Pancreas (tissue), 10 donors: ENCODE measurements around the gene RNF175. TPM values are rescaled to one million over a fixed set of nuclear protein-coding genes. Genes with fewer than 3 reads are reported as not detected.

Experiments used
- ATAC-seq, 4 donors: fragments of 200-7000 bp; cut with Tn5 transposase; one replicate each; pipeline versions ENCODE4 v1.8.0 to v1.9.1; 2020; ENCODE audit warnings: mild to moderate bottlenecking in 4 of 4, moderate library complexity in 4 of 4
- DNase-seq, 6 donors: peaks; one replicate each; pipeline ENCODE4 v3.0.0-alpha.2; 2020
- FAIRE-seq: peaks from 2 replicates; lab custom pipeline; 2012; peaks lifted over from hg19 to GRCh38; lab: Jason Lieb, UNC
- H3K27ac ChIP-seq, 4 donors: fragments of 200-600 bp; sonication (generic); 1 replicate in 3 of 4; 2 replicates in 1 of 4; pipeline versions ENCODE4 v1.5.0 to v1.8.0; 2020
- H3K27me3 ChIP-seq, 4 donors: fragments of 200-600 bp; one replicate each; pipeline ENCODE4 v1.8.0; 2021
- H3K36me3 ChIP-seq, 3 donors: fragments of 200-600 bp; sonication (generic) in 1 of 3; one replicate each; pipeline versions ENCODE4 v1.5.0 to v1.8.0; 2020 to 2021
- H3K4me1 ChIP-seq, 3 donors: fragments of 200-600 bp; one replicate each; pipeline ENCODE4 v1.8.0; 2021
- H3K4me3 ChIP-seq, 4 donors: fragments of 200-600 bp; sonication (generic) in 2 of 4; one replicate each; pipeline versions ENCODE4 v1.5.0 to v1.8.0; 2020 to 2021
- H3K9me3 ChIP-seq, 4 donors: fragments of 200-600 bp; one replicate each; pipeline ENCODE4 v1.8.0; 2021
- CTCF ChIP-seq, 4 donors: fragments of 200-600 bp; sonication (generic) in 3 of 4; IDR thresholded peaks; one replicate each; pipeline versions ENCODE4 v1.5.0 to v1.8.0; 2021; ENCODE audit warnings: antibody characterized with exemption in 4 of 4
- WGBS, 2 donors: extraction: QIAGEN DNeasy Blood & Tissue Kit; methylation state at CpG; one replicate each; pipeline ENCODE4 v1.1.7; 2013; 5-methylcytosine and 5-hydroxymethylcytosine counted together
- intact Hi-C, 3 donors: fragments of 100-400 bp; cut with DNase I; formaldehyde crosslinking; loops; one replicate each; pipeline versions ENCODE4 v1.11.1 to v1.14.2; 2022
- polyA plus RNA-seq, 2 donors: library from polyadenylated mRNA; stranded (reverse); fragments of 200-250 nt; gene quantifications; one replicate each; pipeline ENCODE4 v1.2.3, GENCODE V29; 2013
- total RNA-seq, 6 donors: library from RNA; stranded (reverse); fragmentation: NEBNext Ultra II Directional in 4 of 6; extraction: Animal tissue kit (Norgen Biotek cat#: 25700) in 4 of 6; gene quantifications; one replicate each; pipeline versions ENCODE4 v1.2.1 to v1.2.4, GENCODE V29; 2021 to 2023
- donor health status: healthy with polysubstance abuse.
- donor health status: DM: no; HTN: no; CAD: no; lungs with moderate emphysema.
- donor health status: DM: no; HTN: no; CAD: no.
- donor health status: control.
- donor health status: control.
- donor health status: Bipolar disorder and iron deficiency.
- donor health status: DM: yes; HTN: yes; CAD: no.
- donor health status: DM: no; HTN: no; CAD: no.
- donor health status: DM: no; HTN: no; CAD: no.
- donor health status: DM: yes; HTN: yes; CAD: no.

The RNF175 gene
- total and polyA plus RNA-seq, 8 donors = 0.12 TPM; not detected in 7

GRCh38 chr4:153758136-153758535 is 1.7 kb downstream of the RNF175 start:
- FAIRE-seq (no peak), DNase-seq (no peak), ATAC-seq (no peak)
- H3K27me3 ChIP-seq = no peaks in the 10 kb centered on the region
- H3K27ac ChIP-seq = no peak overlapping the region
- no peaks in the 10 kb centered on the region for H3K36me3 ChIP-seq
- no peak for TF ChIP-seq CTCF (IDR thresholded peaks at IDR 0.05)
- intact Hi-C loops = loop anchor here in 1 of 3 donors (10.0 kb wide), 1 partner anchor 123 kb away; no protein-coding TSS in a partner anchor
- H3K4me1 ChIP-seq = no peaks in the 10 kb centered on the region
- WGBS, 2 donors = 90 to 91% methylated on average over 2 of the region's 2 CpGs
- H3K4me3 ChIP-seq = no peak overlapping the region
- H3K9me3 ChIP-seq = no peaks in the 10 kb centered on the region

GRCh38 chr4:153757407-153757806 is 2.4 kb downstream of the RNF175 start:
- Histone ChIP-seq H3K36me3 (no peaks in the 10 kb centered on the region), H3K27me3 (no peaks in the 10 kb centered on the region), H3K4me3 (no peak overlapping the region), H3K4me1 (no peaks in the 10 kb centered on the region), H3K27ac (no peak overlapping the region), H3K9me3 (no peaks in the 10 kb centered on the region)
- intact Hi-C loops = loop anchor here in 1 of 3 donors (10.0 kb wide), 1 partner anchor 123 kb away; no protein-coding TSS in a partner anchor
- DNase-seq = no peak
- 71 to 93% methylated on average over 1 of the region's 1 CpG for WGBS, 2 donors
- no peak for FAIRE-seq
- TF ChIP-seq CTCF (IDR thresholded peaks at IDR 0.05) = no peak
- ATAC-seq = peak in 1 of 4 donors; percentile 52

- no peak for ATAC-seq
Measured at GRCh38 chr4:153755186-153755585, 4.6 kb downstream of the RNF175 start.

GRCh38 chr4:153750197-153750817 is 9.5 kb downstream of the RNF175 start:
- peak in 4 of 6 donors; percentile 27 to 64 (median 45) for DNase-seq
- FAIRE-seq = no peak
- Histone ChIP-seq H3K4me1 (no peaks in the 10 kb centered on the region), H3K27me3 (no peaks in the 10 kb centered on the region), H3K9me3 (no peaks in the 10 kb centered on the region), H3K4me3 (no peak overlapping the region), H3K27ac (no peak overlapping the region), H3K36me3 (no peaks in the 10 kb centered on the region)
- intact Hi-C loops = loop anchor here in 1 of 3 donors (10.0 kb wide), 1 partner anchor 116 kb away; no protein-coding TSS in a partner anchor
- ATAC-seq = peak; percentile 55 to 95 (median 88)
- WGBS, 2 donors = 31 to 36% methylated on average over 5 of the region's 5 CpGs
- TF ChIP-seq CTCF (IDR thresholded peaks at IDR 0.05) = peak in 3 of 4 donors; percentile 35 to 59 (median 54)

More at GRCh38 chr4:153755186-153755585, 4.6 kb downstream of the RNF175 start:
- H3K27me3 ChIP-seq = no peaks in the 10 kb centered on the region
- H3K27ac ChIP-seq = no peak overlapping the region
- intact Hi-C loops = loop anchor here in 1 of 3 donors (10.0 kb wide), 1 partner anchor 120 kb away; no protein-coding TSS in a partner anchor
- no peak for TF ChIP-seq CTCF (IDR thresholded peaks at IDR 0.05)
- no peaks in the 10 kb centered on the region for H3K9me3 ChIP-seq
- FAIRE-seq = no peak
- 62 to 73% methylated on average over 2 of the region's 2 CpGs for WGBS, 2 donors
- H3K4me3 ChIP-seq = no peak overlapping the region
- H3K4me1 ChIP-seq = no peaks in the 10 kb centered on the region
- no peaks in the 10 kb centered on the region for H3K36me3 ChIP-seq
- no peak for DNase-seq

- Histone ChIP-seq H3K4me3 (no peak overlapping the region), H3K4me1 (no peaks in the 10 kb centered on the region), H3K36me3 (no peaks in the 10 kb centered on the region), H3K27ac (no peak overlapping the region), H3K9me3 (no peaks in the 10 kb centered on the region), H3K27me3 (no peaks in the 10 kb centered on the region)
- DNase-seq (no peak), FAIRE-seq (no peak), ATAC-seq (peak in 3 of 4 donors; percentile 53 to 82 (median 64))
- no peak for TF ChIP-seq CTCF (IDR thresholded peaks at IDR 0.05)
- intact Hi-C loops = no loop called here
- 63 to 72% methylated on average over 6 of the region's 6 CpGs for WGBS, 2 donors
Measured at GRCh38 chr4:153748378-153748777, 11.4 kb downstream of the RNF175 start.
